ENCODE measurements around the gene GRID2IP. TPM values are rescaled to one million over a fixed set of nuclear protein-coding genes. Genes with fewer than 3 reads are reported as not detected.
"Not testable (repeated sequence)": the region's sequence is repeated elsewhere in the genome, so short reads cannot be mapped to it uniquely, and the experiment has no call there.

Gene GRID2IP
- total RNA-seq, 1 experiment from 2014 or later: not detected

DNA sequence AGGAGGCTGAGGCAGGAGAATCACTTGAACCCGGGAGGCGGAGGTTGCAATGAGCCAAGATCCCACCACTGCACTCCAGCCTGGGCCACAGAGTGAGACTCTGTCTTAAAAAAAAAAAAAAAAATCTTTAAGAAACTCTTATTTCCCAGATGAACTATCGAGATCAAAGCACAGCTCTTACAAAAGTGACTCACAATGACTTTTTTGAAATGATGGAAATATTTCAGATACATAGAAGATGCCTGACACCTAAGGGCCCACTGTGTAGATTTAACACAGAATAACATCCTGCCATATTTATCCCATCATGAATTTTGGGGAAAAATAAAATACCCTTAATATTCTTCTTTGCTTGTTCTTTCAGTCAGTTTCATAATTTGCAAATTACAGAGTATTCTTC is 92.6 kb downstream of the GRID2IP start:
- DNase-seq (ENCODE audit: extremely low read depth, low read depth): not testable (repeated sequence)

DNA sequence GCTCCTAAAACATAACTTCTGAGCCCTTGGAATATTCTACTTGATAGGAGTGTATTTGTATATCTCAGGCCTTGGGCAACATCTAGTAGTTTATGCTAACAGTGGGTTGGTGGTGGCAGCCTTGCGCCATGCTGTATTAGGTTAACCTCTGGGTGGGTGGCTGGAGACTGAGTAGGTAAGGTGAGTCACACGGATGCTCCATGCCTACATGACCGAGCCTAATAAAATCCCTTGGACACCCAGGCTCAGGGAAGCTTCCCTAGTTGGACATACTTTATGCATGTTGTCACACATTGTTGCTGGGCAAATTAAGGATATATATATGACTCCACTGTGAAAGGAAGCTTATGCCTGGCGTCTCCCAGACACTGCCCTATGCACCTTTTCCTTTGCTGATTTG is 97.5 kb downstream of the GRID2IP start:
- no peak for DNase-seq (ENCODE audit: extremely low read depth, low read depth)

GRCh38 chr7:6451224-6451705 is 100.0 kb downstream of the GRID2IP start:
- DNase-seq (ENCODE audit: extremely low read depth, low read depth): no peak

GRCh38 chr7:6450591-6450990 is 100.7 kb downstream of the GRID2IP start:
- not testable (repeated sequence) for DNase-seq (ENCODE audit: extremely low read depth, low read depth)

- peak; percentile 22 for DNase-seq (ENCODE audit: extremely low read depth, low read depth)
These were observed 101.4 kb downstream of the GRID2IP start for GRCh38 chr7:6449884-6450283.

DNA sequence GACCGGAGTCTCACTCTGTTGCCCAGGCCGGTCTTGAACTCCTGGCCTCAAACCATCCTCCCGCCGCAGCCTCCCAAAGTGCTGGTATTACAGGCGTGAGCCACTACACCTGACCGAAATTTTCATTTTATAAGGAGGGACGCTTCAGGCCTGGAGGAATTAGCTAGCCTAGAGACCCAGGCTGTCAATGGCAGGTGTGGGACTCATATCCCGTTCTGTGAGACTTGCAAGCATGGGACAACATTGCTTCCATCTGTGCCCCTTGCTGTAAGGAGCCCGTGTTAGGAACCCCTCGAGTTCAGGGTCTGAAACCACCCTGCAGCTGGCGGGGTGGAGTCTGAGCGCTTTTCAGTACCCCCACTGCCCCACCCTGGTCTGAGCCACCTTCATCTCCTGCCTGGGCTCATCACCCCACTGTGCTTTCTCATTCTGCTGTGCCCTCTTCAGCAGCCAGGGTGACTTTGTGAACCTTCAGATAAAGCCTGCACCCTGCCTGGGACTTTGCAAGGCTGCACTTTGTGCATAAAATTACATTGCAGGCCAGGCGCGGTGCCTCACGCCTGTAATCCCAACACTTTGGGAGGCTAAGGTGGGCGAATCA is 102.2 kb downstream of the GRID2IP start:
- DNase-seq (ENCODE audit: extremely low read depth, low read depth): no peak

- DNase-seq (ENCODE audit: extremely low read depth, low read depth): peak; percentile 93
These were observed 103.6 kb downstream of the GRID2IP start, which contains the start of gene DAGLB for GRCh38 chr7:6447581-6448199. DAGLB (minus strand) TSS chr7:6447954; CDS start chr7:6447842, 112 bp downstream.

Other genes with a start within 250 kb of the GRID2IP start
- 20.7 and 21.4 TPM in 2 replicates for gene FAM220A, start 202.5 kb downstream of the GRID2IP start, total RNA-seq (2014; rRNA removed; shearing (Covaris generic))
- gene RAC1, start 176.9 kb downstream of the GRID2IP start, total RNA-seq (2014; rRNA removed; shearing (Covaris generic)): 127 and 143 TPM in 2 replicates
- gene DAGLB, start 103.5 kb downstream of the GRID2IP start, total RNA-seq (2014; rRNA removed; shearing (Covaris generic)): 8.7 and 9.8 TPM in 2 replicates
- gene KDELR2, start 67.3 kb downstream of the GRID2IP start, total RNA-seq (2014; rRNA removed; shearing (Covaris generic)): 122 and 128 TPM in 2 replicates
- 70.9 and 84.3 TPM in 2 replicates for gene ZDHHC4, start 26.0 kb upstream of the GRID2IP start, total RNA-seq (2014; rRNA removed; shearing (Covaris generic))
- gene INTS15, start 38.6 kb upstream of the GRID2IP start, total RNA-seq (2014; rRNA removed; shearing (Covaris generic)): 24.4 and 25.2 TPM in 2 replicates
- 0.55 and 0.59 TPM in 2 replicates for gene ZNF853, start 64.1 kb upstream of the GRID2IP start, total RNA-seq (2014; rRNA removed; shearing (Covaris generic))
- gene ZNF316, start 85.9 kb upstream of the GRID2IP start, total RNA-seq (2014; rRNA removed; shearing (Covaris generic)): 9.8 and 12.0 TPM in 2 replicates
- gene ZNF12, start 155.5 kb upstream of the GRID2IP start, total RNA-seq (2014; rRNA removed; shearing (Covaris generic)): 22.8 and 27.2 TPM in 2 replicates
- 0.05 TPM in 1 of 2 replicates, not detected in the other for gene RSPH10B2, start 202.6 kb upstream of the GRID2IP start, total RNA-seq (2014; rRNA removed; shearing (Covaris generic))

All from NCI-H460 (cell line).